ENCODE data around the gene NFIC. TPM values are rescaled to one million over a fixed set of nuclear protein-coding genes. Genes with fewer than 3 reads are reported as not detected.

The NFIC gene
- total RNA-seq, 1 experiment from 2014 or later, result 56.3 TPM

- no peak overlapping the region for H3K27ac Mint-ChIP-seq (ENCODE audit: unreplicated experiment)
- CTCF ChIA-PET, result no interaction called here
- peaks cover 15% of the 10 kb centered on the region for H3K36me3 Mint-ChIP-seq (ENCODE audit: insufficient read depth, unreplicated experiment)
- no TSS peak for BruUV-seq (replicated peaks)
- DNase-seq, result no peak
- H3K9me3 Mint-ChIP-seq (ENCODE audit: low read depth, unreplicated experiment), result no peaks in the 10 kb centered on the region
- H3K4me1 Mint-ChIP-seq (ENCODE audit: low read depth, unreplicated experiment), result no peaks in the 10 kb centered on the region
- intact Hi-C loops (cut with micrococcal nuclease; ENCODE audit: unreplicated experiment), result no loop called here
- no peak overlapping the region for H3K4me3 Mint-ChIP-seq (ENCODE audit: low read depth, unreplicated experiment)
- H3K27me3 Mint-ChIP-seq (ENCODE audit: unreplicated experiment), result peaks cover 7% of the 10 kb centered on the region
- no peak for TF ChIP-seq CTCF (IDR thresholded peaks at IDR 0.05; ENCODE audit: unreplicated experiment)
Observed at GRCh38 chr19:3475449-3475848, 109.1 kb downstream of the NFIC start.

GRCh38 chr19:3476830-3477229, 110.4 kb downstream of the NFIC start:
- CTCF ChIA-PET, result no interaction called here
- intact Hi-C loops (cut with micrococcal nuclease; ENCODE audit: unreplicated experiment), result no loop called here
- no peaks in the 10 kb centered on the region for H3K27me3 Mint-ChIP-seq (ENCODE audit: unreplicated experiment)
- no TSS peak for BruUV-seq (replicated peaks)
- H3K4me1 Mint-ChIP-seq (ENCODE audit: low read depth, unreplicated experiment), result no peaks in the 10 kb centered on the region
- H3K9me3 Mint-ChIP-seq (ENCODE audit: low read depth, unreplicated experiment), result no peaks in the 10 kb centered on the region
- no peak for TF ChIP-seq CTCF (IDR thresholded peaks at IDR 0.05; ENCODE audit: unreplicated experiment)
- H3K27ac Mint-ChIP-seq (ENCODE audit: unreplicated experiment), result no peak overlapping the region
- no peak for DNase-seq
- H3K4me3 Mint-ChIP-seq (ENCODE audit: low read depth, unreplicated experiment), result no peak overlapping the region
- peaks cover 17% of the 10 kb centered on the region for H3K36me3 Mint-ChIP-seq (ENCODE audit: insufficient read depth, unreplicated experiment)

GRCh38 chr19:3477506-3477905, 111.1 kb downstream of the NFIC start:
- Mint-ChIP-seq H3K36me3 (ENCODE audit: insufficient read depth, unreplicated experiment) (peaks cover 19% of the 10 kb centered on the region), H3K27ac (ENCODE audit: unreplicated experiment) (no peak overlapping the region), H3K4me3 (ENCODE audit: low read depth, unreplicated experiment) (no peak overlapping the region), H3K27me3 (ENCODE audit: unreplicated experiment) (no peaks in the 10 kb centered on the region), H3K9me3 (ENCODE audit: low read depth, unreplicated experiment) (no peaks in the 10 kb centered on the region), H3K4me1 (ENCODE audit: low read depth, unreplicated experiment) (no peaks in the 10 kb centered on the region)
- CTCF ChIA-PET, result no interaction called here
- DNase-seq, result no peak
- no TSS peak for BruUV-seq (replicated peaks)
- intact Hi-C loops (cut with micrococcal nuclease; ENCODE audit: unreplicated experiment), result no loop called here
- TF ChIP-seq CTCF (IDR thresholded peaks at IDR 0.05; ENCODE audit: unreplicated experiment), result no peak

GRCh38 chr19:3477951-3478350, 111.6 kb downstream of the NFIC start:
- DNase-seq, result no peak
- Mint-ChIP-seq H3K27me3 (ENCODE audit: unreplicated experiment) (no peaks in the 10 kb centered on the region), H3K4me1 (ENCODE audit: low read depth, unreplicated experiment) (no peaks in the 10 kb centered on the region), H3K4me3 (ENCODE audit: low read depth, unreplicated experiment) (no peak overlapping the region), H3K9me3 (ENCODE audit: low read depth, unreplicated experiment) (no peaks in the 10 kb centered on the region), H3K36me3 (ENCODE audit: insufficient read depth, unreplicated experiment) (peaks cover 19% of the 10 kb centered on the region), H3K27ac (ENCODE audit: unreplicated experiment) (no peak overlapping the region)
- CTCF ChIA-PET, result no interaction called here
- intact Hi-C loops (cut with micrococcal nuclease; ENCODE audit: unreplicated experiment), result no loop called here
- BruUV-seq (replicated peaks), result no TSS peak
- no peak for TF ChIP-seq CTCF (IDR thresholded peaks at IDR 0.05; ENCODE audit: unreplicated experiment)

Data from Calu3 (cell line).